K562 (cell line): ENCODE results near the gene CD151. TPM values are rescaled to one million over a fixed set of nuclear protein-coding genes. Genes with fewer than 3 reads are reported as not detected.

Source experiments
- ARID3B ChIP-seq: fragments of 250-450 bp; sonication (Bioruptor Pico); IDR thresholded peaks from 2 replicates; pipeline ENCODE4 v1.4.0; 2020; ENCODE audit warnings: borderline replicate concordance
- MLX ChIP-seq, 2 experiments: fragments of 450-650 bp in 1 of 2; sonication (generic) in 1 of 2; formaldehyde crosslinking; conservative IDR thresholded peaks; 2 replicates each; pipeline versions ENCODE4 v1.4.0 to v1.8.1; 2020 to 2022; ENCODE audit warnings: mild to moderate bottlenecking in 1 of 2, missing genetic modification reagents in 1 of 2
- RBBP5 ChIP-seq: fragments of 200-600 bp; sonication (generic); IDR thresholded peaks from 2 replicates; pipeline ENCODE4 v1.6.1; 2012; ENCODE audit warnings: borderline replicate concordance, mild to moderate bottlenecking, low read length, control low read depth, inconsistent platforms; ENCODE audit not compliant: insufficient read depth, poor library complexity, severe bottlenecking
- ZBTB1 ChIP-seq: sonication (generic); formaldehyde crosslinking; IDR thresholded peaks from 2 replicates; pipeline ENCODE4 v1.8.1; 2023; ENCODE audit warnings: missing genetic modification reagents, low read depth, mild to moderate bottlenecking, borderline replicate concordance
- ZNF740 ChIP-seq, 3 experiments: fragments of 200-800 bp in 1 of 3; sonication (Bioruptor generic) in 1 of 3; sonication (generic) in 1 of 3; formaldehyde crosslinking in 1 of 3; IDR thresholded peaks; 2 replicates each; pipeline versions ENCODE4 v1.6.1 to v1.8.0; 2016 to 2022; ENCODE audit warnings: mild to moderate bottlenecking in 2 of 3, missing compliant biosample characterization in 2 of 3, missing genetic modification characterization in 2 of 3, missing genetic modification reagents in 1 of 3
- polyA plus RNA-seq, 8 experiments: library from polyadenylated mRNA; depleted of rRNA in 4 of 8; stranded (reverse) in 5 of 8; unstranded in 3 of 8; fragments of >200 nt; fragmentation: Nextera tagmentation in 2 of 8; fragmentation: Illumina TruSeq in 1 of 8; extraction: Ambion mirVana in 2 of 8; extraction: Trizol in 1 of 8; gene quantifications; 2 replicates each; pipeline versions ENCODE4 v1.2.1 to v1.2.3, GENCODE V29; 2011 to 2014; ENCODE audit warnings: inconsistent platforms in 1 of 8, missing spikeins in 1 of 8
- total RNA-seq, 7 experiments: library from RNA; depleted of rRNA in 6 of 7; stranded (reverse); fragments of >200 nt in 6 of 7; fragmentation: Illumina TruSeq in 2 of 7; extraction: Trizol in 2 of 7; gene quantifications; 2 replicates each; pipeline versions ENCODE4 v1.2.1 to v1.2.3, GENCODE V29; 2011 to 2021; ENCODE audit warnings: low replicate concordance in 1 of 7

CD151 gene
- total and polyA plus RNA-seq, 9 of the 15 experiments (the other 6 are each of a cell fraction or from before 2014, with no cell fraction given), result 2.3 to 187 (median 140) TPM

- TF ChIP-seq MLX (CRISPR knock-in tag; conservative IDR thresholded peaks at IDR 0.05), result 0 out of 4 replicates have a peak, but pooled peaks of 1 of the 2 experiments have one; percentile 47
- peak; percentile 83; the same call in 1 of the 2 replicates for TF ChIP-seq ARID3B (CRISPR knock-in tag)
- TF ChIP-seq ZNF740 (CRISPR knock-in tag; IDR thresholded peaks at IDR 0.05), result 0 out of 2 replicates have a peak, but pooled peaks have one; percentile 24
- TF ChIP-seq ZNF740 (tag; IDR thresholded peaks at IDR 0.05), result no peak
- peak; percentile 90; the same call in 1 of the 2 replicates for TF ChIP-seq ZBTB1 (CRISPR knock-in tag)
- TF ChIP-seq RBBP5, result peak; percentile 72
Measured at GRCh38 chr11:809287-810039, 23.3 kb upstream of the CD151 start, which contains the start of gene RPLP2 (continued).
